Natural killer cell (primary cell): Measurements from ENCODE around the gene HAPLN3. TPM values are rescaled to one million over a fixed set of nuclear protein-coding genes. Genes with fewer than 3 reads are reported as not detected.
"Not testable (repeated sequence)": the region's sequence is repeated elsewhere in the genome, so short reads cannot be mapped to it uniquely, and the experiment has no call there.

Experiments used
- ATAC-seq, 3 donors: fragments of 150-1000 bp in 2 of 3; fragments of 200-7000 bp in 1 of 3; cut with Tn5 transposase; 1 replicate in 1 of 3; 2 replicates in 2 of 3; pipeline ENCODE4 v1.10.0; 2021; ENCODE audit warnings: mild to moderate bottlenecking in 2 of 3, moderate library complexity in 2 of 3
- DNase-seq, 2 donors: peaks; one replicate each; pipeline versions ENCODE4 v3.0.0 to v3.0.0-alpha.2; 2013 to 2021; ENCODE audit warnings: mixed read lengths in 1 of 2
- H3K27ac ChIP-seq: one replicate; pipeline ENCODE4 v1.5.1; 2013; ENCODE audit warnings: mild to moderate bottlenecking, low read length
- H3K27me3 ChIP-seq: one replicate; pipeline ENCODE4 v1.6.1; 2013; ENCODE audit warnings: low read length; ENCODE audit not compliant: control insufficient read depth, insufficient read depth
- H3K36me3 ChIP-seq: one replicate; pipeline ENCODE4 v1.6.1; 2013; ENCODE audit warnings: low read length; ENCODE audit not compliant: control insufficient read depth, insufficient read depth
- H3K4me1 ChIP-seq: one replicate; pipeline ENCODE4 v1.6.1; 2013; ENCODE audit warnings: low read length; ENCODE audit not compliant: control insufficient read depth, insufficient read depth
- H3K4me3 ChIP-seq: one replicate; pipeline ENCODE4 v1.5.1; 2013; ENCODE audit warnings: low read length
- H3K9me3 ChIP-seq: one replicate; pipeline ENCODE4 v1.6.1; 2013; ENCODE audit warnings: low read length; ENCODE audit not compliant: control insufficient read depth, insufficient read depth
- H3K27ac Mint-ChIP-seq, 2 donors: one replicate each; pipeline ENCODE4 v1.8.0; 2022; ENCODE audit warnings: mild to moderate bottlenecking in 2 of 2, mixed read lengths in 2 of 2, moderate library complexity in 1 of 2
- H3K27me3 Mint-ChIP-seq, 2 donors: one replicate each; pipeline ENCODE4 v1.8.0; 2022; ENCODE audit warnings: low read depth in 2 of 2, mixed read lengths in 2 of 2
- H3K36me3 Mint-ChIP-seq: one replicate; pipeline ENCODE4 v1.8.0; 2022; ENCODE audit warnings: mixed read lengths
- H3K4me1 Mint-ChIP-seq, 2 donors: one replicate each; pipeline ENCODE4 v1.8.0; 2022; ENCODE audit warnings: mixed read lengths in 2 of 2
- H3K4me3 Mint-ChIP-seq: one replicate; pipeline ENCODE4 v1.8.0; 2022; ENCODE audit warnings: mild to moderate bottlenecking, moderate library complexity, mixed read lengths
- H3K9me3 Mint-ChIP-seq, 2 donors: one replicate each; pipeline ENCODE4 v1.8.0; 2022; ENCODE audit warnings: mixed read lengths in 2 of 2
- CTCF ChIP-seq: fragments of 200-600 bp; IDR thresholded peaks from one replicate; pipeline ENCODE4 v1.8.0; 2022; ENCODE audit warnings: antibody characterized with exemption
- WGBS: methylation state at CpG from one replicate; pipeline ENCODE4 v1.1.7; 2013; ENCODE audit warnings: missing lambda C conversion rate; ENCODE audit not compliant: insufficient coverage; 5-methylcytosine and 5-hydroxymethylcytosine counted together
- intact Hi-C: fragments of 100-400 bp; cut with micrococcal nuclease; formaldehyde crosslinking; loops from one replicate; pipeline ENCODE4 v1.14.2; 2022
- total RNA-seq, 4 donors: library from RNA; stranded (reverse); fragments of 120-200 nt in 1 of 4; gene quantifications; one replicate each; pipeline versions ENCODE4 v1.2.3 to v1.2.4, GENCODE V29; 2013 to 2022

The HAPLN3 gene
- total RNA-seq, 3 donors from 2014 or later (not counting 1 experiment from before 2014, with no cell fraction given) = 10.1 to 10.8 (median 10.4) TPM

GRCh38 chr15:88938802-88939485, 43.6 kb upstream of the HAPLN3 start:
- peaks cover 6% of the 10 kb centered on the region for H3K9me3 ChIP-seq
- ATAC-seq (no peak), DNase-seq (no peak)
- Mint-ChIP-seq H3K36me3 (no peaks in the 10 kb centered on the region), H3K4me3 (no peak overlapping the region), H3K4me1 (no peaks in the 10 kb centered on the region), H3K27me3 (peaks cover 11 to 20% of the 10 kb centered on the region in 2 donors), H3K9me3 (no peaks in the 10 kb centered on the region), H3K27ac (no peak overlapping the region)
- intact Hi-C loops = no loop called here
- no peaks in the 10 kb centered on the region for H3K4me1 ChIP-seq
- no peak overlapping the region for H3K4me3 ChIP-seq
- WGBS = 90% methylated on average over 15 of the region's 15 CpGs
- no peaks in the 10 kb centered on the region for H3K27me3 ChIP-seq
- no peak for TF ChIP-seq CTCF
- H3K36me3 ChIP-seq = no peaks in the 10 kb centered on the region
- no peak overlapping the region for H3K27ac ChIP-seq

- H3K4me3 Mint-ChIP-seq, DNase-seq, H3K4me3 ChIP-seq, H3K27ac Mint-ChIP-seq, H3K36me3 Mint-ChIP-seq, H3K27me3 ChIP-seq, H3K9me3 Mint-ChIP-seq, H3K27ac ChIP-seq, H3K9me3 ChIP-seq, H3K36me3 ChIP-seq, H3K4me1 ChIP-seq, ATAC-seq, H3K4me1 Mint-ChIP-seq, intact Hi-C loops: not testable (repeated sequence)
- peaks cover 22 to 31% of the 10 kb centered on the region in 2 donors for H3K27me3 Mint-ChIP-seq
- 86% methylated on average over 4 of the region's 4 CpGs for WGBS
Measured at GRCh38 chr15:88934449-88934848, 39.1 kb upstream of the HAPLN3 start.

- ATAC-seq (no peak), DNase-seq (no peak)
- no peaks in the 10 kb centered on the region for H3K27me3 ChIP-seq
- Mint-ChIP-seq H3K27me3 (peaks cover 27 to 40% of the 10 kb centered on the region in 2 donors), H3K4me1 (no peaks in the 10 kb centered on the region), H3K4me3 (no peak overlapping the region), H3K9me3 (no peaks in the 10 kb centered on the region), H3K36me3 (no peaks in the 10 kb centered on the region), H3K27ac (no peak overlapping the region)
- H3K9me3 ChIP-seq = peaks cover 7% of the 10 kb centered on the region
- 89% methylated on average over 1 of the region's 1 CpG for WGBS
- no peaks in the 10 kb centered on the region for H3K36me3 ChIP-seq
- TF ChIP-seq CTCF = no peak
- intact Hi-C loops = no loop called here
- H3K4me1 ChIP-seq = no peaks in the 10 kb centered on the region
- no peak overlapping the region for H3K4me3 ChIP-seq
- H3K27ac ChIP-seq = no peak overlapping the region
Measured at GRCh38 chr15:88932875-88933330, 37.6 kb upstream of the HAPLN3 start.

GRCh38 chr15:88932271-88932874, 37.0 kb upstream of the HAPLN3 start:
- 63% methylated on average over 4 of the region's 4 CpGs for WGBS
- TF ChIP-seq CTCF = no peak
- Histone ChIP-seq H3K9me3 (peaks cover 9% of the 10 kb centered on the region), H3K27me3 (no peaks in the 10 kb centered on the region), H3K27ac (no peak overlapping the region), H3K4me1 (no peaks in the 10 kb centered on the region), H3K4me3 (no peak overlapping the region), H3K36me3 (no peaks in the 10 kb centered on the region)
- H3K27ac Mint-ChIP-seq = no peak overlapping the region
- peaks cover 27 to 40% of the 10 kb centered on the region in 2 donors for H3K27me3 Mint-ChIP-seq
- no peaks in the 10 kb centered on the region for H3K4me1 Mint-ChIP-seq
- no peak overlapping the region for H3K4me3 Mint-ChIP-seq
- intact Hi-C loops = no loop called here
- H3K36me3 Mint-ChIP-seq = no peaks in the 10 kb centered on the region
- no peaks in the 10 kb centered on the region for H3K9me3 Mint-ChIP-seq
- DNase-seq (no peak), ATAC-seq (no peak)
